GM23248 (cell line): ENCODE data around the gene JMJD6.

Experiments
- EZH2 ChIP-seq: fragments of 200-600 bp; sonication (generic); IDR thresholded peaks from 2 replicates; pipeline ENCODE4 v1.6.1; 2018; ENCODE audit warnings: antibody characterized with exemption, mild to moderate bottlenecking; ENCODE audit not compliant: insufficient read depth, poor library complexity, severe bottlenecking
- EZH2phosphoT487 ChIP-seq: fragments of 200-600 bp; sonication (generic); IDR thresholded peaks from 2 replicates; pipeline ENCODE4 v1.6.1; 2018; ENCODE audit warnings: antibody characterized with exemption, moderate library complexity, mild to moderate bottlenecking, low read depth; ENCODE audit not compliant: insufficient read depth

GRCh38 chr17:76713765-76714164, 12.6 kb downstream of the JMJD6 start:
- TF ChIP-seq EZH2phosphoT487 = no peak
- TF ChIP-seq EZH2 = no peak
